HepG2 (cell line): ENCODE measurements around the gene FUT3. TPM values are rescaled to one million over a fixed set of nuclear protein-coding genes. Genes with fewer than 3 reads are reported as not detected.
A peak's percentile ranks its signal among the peaks of the same experiment; 100 is the strongest.

Experiments
- ARNT2 ChIP-seq: sonication (generic); formaldehyde crosslinking; IDR thresholded peaks from 2 replicates; pipeline ENCODE4 v1.8.0; 2022; ENCODE audit warnings: mild to moderate bottlenecking, low read depth, missing genetic modification reagents, moderate library complexity
- DRAP1 ChIP-seq: IDR thresholded peaks from 2 replicates; pipeline ENCODE4 v1.6.1; 2016; ENCODE audit warnings: missing genetic modification reagents, missing compliant biosample characterization
- NFIB ChIP-seq: sonication (generic); formaldehyde crosslinking; IDR thresholded peaks from 2 replicates; pipeline ENCODE4 v1.9.0; 2021; ENCODE audit warnings: missing genetic modification reagents, mild to moderate bottlenecking, borderline replicate concordance
- NFKBIZ ChIP-seq: IDR thresholded peaks from 2 replicates; pipeline ENCODE4 v1.6.1; 2018; ENCODE audit warnings: missing genetic modification reagents, missing compliant biosample characterization
- PHF8 ChIP-seq: sonication (generic); formaldehyde crosslinking; IDR thresholded peaks from 2 replicates; pipeline ENCODE4 v1.5.0; 2020; ENCODE audit warnings: missing genetic modification reagents
- PPARG ChIP-seq: conservative IDR thresholded peaks from 2 replicates; pipeline ENCODE4 v1.6.1; 2016; ENCODE audit warnings: missing biosample characterization, missing genetic modification reagents
- RBM39 ChIP-seq: fragments of 200-400 bp; formaldehyde crosslinking; IDR thresholded peaks from one replicate; pipeline ENCODE4 v1.6.1; 2018; ENCODE audit warnings: antibody characterized with exemption, mild to moderate bottlenecking, low read depth, low read length; ENCODE audit not compliant: poor library complexity, severe bottlenecking
- RFX1 ChIP-seq: fragments of 450-650 bp; IDR thresholded peaks from 2 replicates; pipeline ENCODE4 v1.6.1; 2017
- SMYD3 ChIP-seq: sonication (generic); formaldehyde crosslinking; IDR thresholded peaks from 2 replicates; pipeline ENCODE4 v1.8.1; 2023; ENCODE audit warnings: mild to moderate bottlenecking, missing genetic modification reagents
- TEAD2 ChIP-seq: sonication (generic); formaldehyde crosslinking; IDR thresholded peaks from 2 replicates; pipeline ENCODE4 v1.9.0; 2021; ENCODE audit warnings: missing genetic modification reagents
- TFDP1 ChIP-seq: IDR thresholded peaks from 2 replicates; pipeline ENCODE4 v1.6.1; 2016; ENCODE audit warnings: missing compliant biosample characterization, missing genetic modification reagents, borderline replicate concordance
- THAP9 ChIP-seq: sonication (generic); formaldehyde crosslinking; IDR thresholded peaks from 2 replicates; pipeline ENCODE4; 2020; ENCODE audit warnings: missing genetic modification reagents, mild to moderate bottlenecking, borderline replicate concordance
- ZNF282 ChIP-seq: fragments of 450-650 bp; IDR thresholded peaks from 2 replicates; pipeline ENCODE4 v1.6.1; 2018; ENCODE audit not compliant: partially characterized antibody
- ZNF329 ChIP-seq: sonication (generic); formaldehyde crosslinking; IDR thresholded peaks from 2 replicates; pipeline ENCODE4 v1.9.0; 2021; ENCODE audit warnings: low read depth, mild to moderate bottlenecking, missing genetic modification reagents
- ZNF367 ChIP-seq: sonication (generic); formaldehyde crosslinking; IDR thresholded peaks from 2 replicates; pipeline ENCODE4 v1.4.0; 2020; ENCODE audit warnings: missing genetic modification reagents, borderline replicate concordance
- ZNF430 ChIP-seq: sonication (generic); formaldehyde crosslinking; IDR thresholded peaks from 2 replicates; pipeline ENCODE4 v1.9.0; 2021; ENCODE audit warnings: mild to moderate bottlenecking, missing genetic modification reagents
- ZNF646 ChIP-seq: sonication (generic); formaldehyde crosslinking; IDR thresholded peaks from 2 replicates; pipeline ENCODE4 v1.9.0; 2021; ENCODE audit warnings: mild to moderate bottlenecking, missing genetic modification reagents
- ZNF790 ChIP-seq: sonication (generic); formaldehyde crosslinking; IDR thresholded peaks from 2 replicates; pipeline ENCODE4 v1.8.0; 2022; ENCODE audit warnings: missing genetic modification reagents, mild to moderate bottlenecking, borderline replicate concordance
- polyA plus RNA-seq, 8 experiments: library from polyadenylated mRNA; depleted of rRNA in 3 of 8; stranded (reverse) in 7 of 8; unstranded in 1 of 8; fragments of >200 nt; fragmentation: Illumina TruSeq in 4 of 8; extraction: Trizol in 4 of 8; gene quantifications; 2 replicates each; pipeline versions ENCODE4 v1.2.1 to v1.2.3, GENCODE V29; 2011 to 2016; ENCODE audit warnings: low read depth in 4 of 8, missing spikeins in 1 of 8, mixed read lengths in 1 of 8; ENCODE audit not compliant: insufficient read depth in 1 of 8
- total RNA-seq, 5 experiments: library from RNA; depleted of rRNA; stranded (reverse); fragments of >200 nt; fragmentation: Illumina TruSeq; extraction: Trizol; gene quantifications; 2 replicates each; pipeline ENCODE4 v1.2.3, GENCODE V29; 2016; ENCODE audit warnings: low read depth in 1 of 5

Gene FUT3
- total and polyA plus RNA-seq, 2 of the 13 experiments (the other 11 are each of a cell fraction or from before 2014, with no cell fraction given): 0.53 to 1.1 TPM

GRCh38 chr19:5827891-5828660 lies 23.2 kb downstream of the FUT3 start (continued):
- TF ChIP-seq ZNF646 (CRISPR knock-in tag) (no peak), THAP9 (peak; percentile 76), ARNT2 (peak; percentile 99), ZNF430 (CRISPR knock-in tag) (no peak; the same call in 1 of the 2 replicates), RFX1 (no peak), ZNF282 (no peak), ZNF790 (CRISPR knock-in tag) (no peak), ZNF329 (CRISPR knock-in tag) (peak; percentile 90), TEAD2 (no peak), PPARG (CRISPR knock-in tag) (0 out of 2 replicates have a peak, but pooled peaks have one; percentile 21), DRAP1 (peak; percentile 99), RBM39 (peak; percentile 91), NFIB (CRISPR knock-in tag) (no peak), ZNF367 (CRISPR knock-in tag) (no peak), TFDP1 (CRISPR knock-in tag) (peak; percentile 77; the same call in 1 of the 2 replicates), PHF8 (CRISPR knock-in tag) (peak; percentile 74), SMYD3 (CRISPR knock-in tag) (peak; percentile 88), NFKBIZ (CRISPR knock-in tag) (peak; percentile 82; the same call in 1 of the 2 replicates)
